ENCODE results near the gene CACHD1. TPM values are rescaled to one million over a fixed set of nuclear protein-coding genes. Genes with fewer than 3 reads are reported as not detected.

The CACHD1 gene
- total and polyA plus RNA-seq, 2 of the 8 experiments (the other 6 are each of a cell fraction or from before 2014, with no cell fraction given) = 22.2 to 42.5 TPM

DNA sequence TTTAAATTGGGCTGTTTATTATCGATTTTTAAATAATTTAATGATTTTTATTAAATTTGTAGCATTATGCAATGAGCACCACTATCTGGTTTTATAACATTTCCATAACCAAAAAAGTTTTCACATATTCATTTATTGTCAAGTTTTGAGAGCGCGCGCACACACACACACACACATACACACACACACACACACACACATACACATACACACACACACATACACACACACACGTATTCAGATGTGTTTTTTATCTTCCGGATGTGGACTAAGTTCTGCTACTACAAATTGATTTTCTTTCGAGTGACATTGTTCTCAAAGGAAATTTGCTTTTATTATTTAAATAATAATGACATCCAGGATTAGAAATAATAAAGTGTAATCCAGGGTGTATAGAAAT lies 16.3 kb downstream of the CACHD1 start (continued):
- TF ChIP-seq NRF1 (IDR thresholded peaks at IDR 0.05; ENCODE audit: low read depth, low read length) (no peak), EGR1 (IDR thresholded peaks at IDR 0.05; ENCODE audit: borderline replicate concordance, low read depth, low read length) (no peak), CEBPB (IDR thresholded peaks at IDR 0.05; ENCODE audit: low read depth, low read length) (no peak), SAP30 (IDR thresholded peaks at IDR 0.05; ENCODE audit: insufficient read depth, insufficient replicate concordance, low read length) (no peak)

All from H1 (cell line).